ENCODE data around the gene FPGS.

FPGS gene

GRCh38 chr9:127762111-127762676 is 40.5 kb upstream of the FPGS start:
- H3K36me3 ChIP-seq (ENCODE audit: insufficient read depth, low read length), result no peaks in the 10 kb centered on the region
- H3K27me3 ChIP-seq (ENCODE audit: insufficient read depth, low read length), result no peaks in the 10 kb centered on the region
- no peak overlapping the region for H3K4me3 ChIP-seq (ENCODE audit: low read depth, low read length, poor library complexity, severe bottlenecking)
- H3K9me2 ChIP-seq (ENCODE audit: low read depth, low read length), result no peaks in the 10 kb centered on the region
- H4K20me1 ChIP-seq (ENCODE audit: insufficient read depth, low read length), result no peaks in the 10 kb centered on the region
- no peak for TF ChIP-seq CTCF (IDR thresholded peaks at IDR 0.05; ENCODE audit: low read length)
- TF ChIP-seq EZH2 (IDR thresholded peaks at IDR 0.05; ENCODE audit: borderline replicate concordance, low read length), result no peak
- H3K27ac ChIP-seq (ENCODE audit: low read depth, low read length, poor library complexity, severe bottlenecking), result no peak overlapping the region
- no peak overlapping the region for H3K9ac ChIP-seq (ENCODE audit: low read length)
- H3K79me2 ChIP-seq (ENCODE audit: insufficient read depth, low read length), result no peaks in the 10 kb centered on the region
- peaks cover 3% of the 10 kb centered on the region for H3K4me1 ChIP-seq (ENCODE audit: insufficient read depth, low read length, severe bottlenecking)
- H3K9me3 ChIP-seq (ENCODE audit: low read length), result no peaks in the 10 kb centered on the region
- no peak overlapping the region for H3K4me2 ChIP-seq (ENCODE audit: low read length)
- H3F3A ChIP-seq (ENCODE audit: insufficient read depth, low read length), result no peaks in the 10 kb centered on the region
- H2AFZ ChIP-seq (ENCODE audit: low read length), result no peak overlapping the region

- Histone ChIP-seq H3K27ac (ENCODE audit: low read depth, low read length, poor library complexity, severe bottlenecking) (no peak overlapping the region), H3K9me3 (ENCODE audit: low read length) (no peaks in the 10 kb centered on the region), H3K9ac (ENCODE audit: low read length) (no peak overlapping the region), H3K9me2 (ENCODE audit: low read depth, low read length) (no peaks in the 10 kb centered on the region), H3K4me3 (ENCODE audit: low read depth, low read length, poor library complexity, severe bottlenecking) (no peak overlapping the region), H3K4me2 (ENCODE audit: low read length) (no peak overlapping the region), H3K36me3 (ENCODE audit: insufficient read depth, low read length) (no peaks in the 10 kb centered on the region), H3K27me3 (ENCODE audit: insufficient read depth, low read length) (no peaks in the 10 kb centered on the region), H3F3A (ENCODE audit: insufficient read depth, low read length) (no peaks in the 10 kb centered on the region), H3K79me2 (ENCODE audit: insufficient read depth, low read length) (no peaks in the 10 kb centered on the region), H3K4me1 (ENCODE audit: insufficient read depth, low read length, severe bottlenecking) (peaks cover 14% of the 10 kb centered on the region), H4K20me1 (ENCODE audit: insufficient read depth, low read length) (no peaks in the 10 kb centered on the region), H2AFZ (ENCODE audit: low read length) (no peak overlapping the region)
- no peak for TF ChIP-seq EZH2 (IDR thresholded peaks at IDR 0.05; ENCODE audit: borderline replicate concordance, low read length)
- peak; percentile 64 for TF ChIP-seq CTCF (IDR thresholded peaks at IDR 0.05; ENCODE audit: low read length)
These were observed 38.7 kb upstream of the FPGS start for GRCh38 chr9:127763918-127764384.

GRCh38 chr9:127765418-127765817 is 37.3 kb upstream of the FPGS start:
- Histone ChIP-seq H3K4me3 (ENCODE audit: low read depth, low read length, poor library complexity, severe bottlenecking) (no peak overlapping the region), H3K4me2 (ENCODE audit: low read length) (no peak overlapping the region), H3K27ac (ENCODE audit: low read depth, low read length, poor library complexity, severe bottlenecking) (no peak overlapping the region), H3K79me2 (ENCODE audit: insufficient read depth, low read length) (no peaks in the 10 kb centered on the region), H3K4me1 (ENCODE audit: insufficient read depth, low read length, severe bottlenecking) (peaks cover 23% of the 10 kb centered on the region), H4K20me1 (ENCODE audit: insufficient read depth, low read length) (no peaks in the 10 kb centered on the region), H3K9ac (ENCODE audit: low read length) (no peak overlapping the region), H3F3A (ENCODE audit: insufficient read depth, low read length) (no peaks in the 10 kb centered on the region), H3K9me3 (ENCODE audit: low read length) (no peaks in the 10 kb centered on the region), H3K36me3 (ENCODE audit: insufficient read depth, low read length) (no peaks in the 10 kb centered on the region), H3K9me2 (ENCODE audit: low read depth, low read length) (no peaks in the 10 kb centered on the region), H3K27me3 (ENCODE audit: insufficient read depth, low read length) (no peaks in the 10 kb centered on the region), H2AFZ (ENCODE audit: low read length) (no peak overlapping the region)
- TF ChIP-seq EZH2 (IDR thresholded peaks at IDR 0.05; ENCODE audit: borderline replicate concordance, low read length) (no peak), CTCF (IDR thresholded peaks at IDR 0.05; ENCODE audit: low read length) (no peak)
